Esophagus squamous epithelium (tissue), 5 donors: ENCODE data around the gene MCOLN2. TPM values are rescaled to one million over a fixed set of nuclear protein-coding genes. Genes with fewer than 3 reads are reported as not detected.

Experiments used
- DNase-seq: peaks from one replicate; lab custom pipeline; 2025; lab: John Stamatoyannopoulos, UW
- H3K27ac ChIP-seq, 4 donors: fragments of 200-600 bp; sonication (generic); one replicate each; pipeline ENCODE4 v1.5.1; 2016 to 2019; ENCODE audit warnings: mild to moderate bottlenecking in 1 of 4
- H3K27me3 ChIP-seq, 4 donors: fragments of 200-600 bp; sonication (generic); 1 replicate in 3 of 4; 2 replicates in 1 of 4; pipeline versions ENCODE4 v1.5.1 to v1.6.0; 2017 to 2021; ENCODE audit warnings: antibody characterized with exemption in 1 of 4
- H3K36me3 ChIP-seq, 3 donors: fragments of 200-600 bp; sonication (generic); one replicate each; pipeline ENCODE4 v1.5.1; 2016 to 2019
- H3K4me1 ChIP-seq, 3 donors: fragments of 200-600 bp; sonication (generic); one replicate each; pipeline ENCODE4 v1.5.1; 2017 to 2019
- H3K4me3 ChIP-seq, 4 donors: fragments of 200-600 bp; sonication (generic); 1 replicate in 3 of 4; 2 replicates in 1 of 4; pipeline ENCODE4 v1.5.1; 2016 to 2019; ENCODE audit warnings: mild to moderate bottlenecking in 2 of 4, moderate library complexity in 1 of 4
- H3K9me3 ChIP-seq, 3 donors: fragments of 200-600 bp; sonication (generic); one replicate each; pipeline ENCODE4 v1.5.1; 2016 to 2019
- POLR2A ChIP-seq, 4 donors: fragments of 450-650 bp; IDR thresholded peaks; one replicate each; pipeline ENCODE4 v1.6.1; 2017; ENCODE audit warnings: antibody characterized with exemption in 4 of 4, mild to moderate bottlenecking in 4 of 4, moderate library complexity in 3 of 4
- WGBS, 2 donors: methylation state at CpG; one replicate each; pipeline ENCODE4 v1.1.5; 2018; 5-methylcytosine and 5-hydroxymethylcytosine counted together
- intact Hi-C: fragments of 100-400 bp; cut with DNase I; formaldehyde crosslinking; loops from one replicate; pipeline ENCODE4 v1.15.0; 2022
- total RNA-seq, 4 donors: library from RNA; depleted of rRNA; stranded (reverse); fragments of >200 nt; gene quantifications; one replicate each; pipeline ENCODE4 v1.1.0, GENCODE V29; 2016
- TF ChIP-seq, protein P1 (sequence below), 6 experiments: fragments of 450-650 bp in 4 of 6; fragments of 200-600 bp in 2 of 6; sonication (generic) in 2 of 6; IDR thresholded peaks; one replicate each; pipeline ENCODE4 v1.5.1; 2016 to 2019; ENCODE audit warnings: antibody characterized with exemption in 6 of 6, mild to moderate bottlenecking in 4 of 6, moderate library complexity in 4 of 6
- donor health status: DM: yes; HTN: yes; CAD: no.

Gene MCOLN2
- total RNA-seq, 4 donors from 2014 or later, result 0.38 to 4.4 (median 2.4) TPM

DNA sequence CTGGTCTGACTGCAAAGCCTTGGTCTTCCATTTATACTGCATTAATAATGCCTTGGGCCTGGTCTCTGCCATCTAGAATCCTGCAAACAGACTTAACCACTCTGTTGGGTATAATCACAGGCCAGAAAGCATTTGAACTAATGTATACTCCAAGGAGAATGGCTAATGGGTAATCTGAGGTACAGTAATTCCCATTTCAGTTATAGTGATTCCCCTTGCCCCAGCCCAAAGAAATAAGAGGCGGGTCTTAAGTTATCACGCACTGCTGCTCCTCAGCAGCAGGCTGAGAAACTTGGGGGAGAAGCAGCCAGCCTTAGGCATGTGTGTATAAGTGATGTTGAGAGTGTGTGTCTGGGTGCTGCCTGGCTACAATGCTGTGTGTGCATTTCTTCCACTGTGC is 106.3 kb downstream of the MCOLN2 start:
- intact Hi-C loops, result no loop called here
- Histone ChIP-seq H3K36me3 (no peaks in the 10 kb centered on the region), H3K27ac (no peak overlapping the region), H3K9me3 (no peaks in the 10 kb centered on the region), H3K4me3 (no peak overlapping the region), H3K27me3 (peaks cover 0 to 31% (median 0%) of the 10 kb centered on the region in 4 donors), H3K4me1 (peaks cover 2 to 67% (median 5%) of the 10 kb centered on the region in 3 donors)
- TF ChIP-seq, protein P1, sequence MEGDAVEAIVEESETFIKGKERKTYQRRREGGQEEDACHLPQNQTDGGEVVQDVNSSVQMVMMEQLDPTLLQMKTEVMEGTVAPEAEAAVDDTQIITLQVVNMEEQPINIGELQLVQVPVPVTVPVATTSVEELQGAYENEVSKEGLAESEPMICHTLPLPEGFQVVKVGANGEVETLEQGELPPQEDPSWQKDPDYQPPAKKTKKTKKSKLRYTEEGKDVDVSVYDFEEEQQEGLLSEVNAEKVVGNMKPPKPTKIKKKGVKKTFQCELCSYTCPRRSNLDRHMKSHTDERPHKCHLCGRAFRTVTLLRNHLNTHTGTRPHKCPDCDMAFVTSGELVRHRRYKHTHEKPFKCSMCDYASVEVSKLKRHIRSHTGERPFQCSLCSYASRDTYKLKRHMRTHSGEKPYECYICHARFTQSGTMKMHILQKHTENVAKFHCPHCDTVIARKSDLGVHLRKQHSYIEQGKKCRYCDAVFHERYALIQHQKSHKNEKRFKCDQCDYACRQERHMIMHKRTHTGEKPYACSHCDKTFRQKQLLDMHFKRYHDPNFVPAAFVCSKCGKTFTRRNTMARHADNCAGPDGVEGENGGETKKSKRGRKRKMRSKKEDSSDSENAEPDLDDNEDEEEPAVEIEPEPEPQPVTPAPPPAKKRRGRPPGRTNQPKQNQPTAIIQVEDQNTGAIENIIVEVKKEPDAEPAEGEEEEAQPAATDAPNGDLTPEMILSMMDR (IDR thresholded peaks at IDR 0.05), result no peak
- no peak for TF ChIP-seq POLR2A (IDR thresholded peaks at IDR 0.05)
- 67 to 79% methylated on average over 2 of the region's 2 CpGs for WGBS, 2 donors
- no peak for DNase-seq

DNA sequence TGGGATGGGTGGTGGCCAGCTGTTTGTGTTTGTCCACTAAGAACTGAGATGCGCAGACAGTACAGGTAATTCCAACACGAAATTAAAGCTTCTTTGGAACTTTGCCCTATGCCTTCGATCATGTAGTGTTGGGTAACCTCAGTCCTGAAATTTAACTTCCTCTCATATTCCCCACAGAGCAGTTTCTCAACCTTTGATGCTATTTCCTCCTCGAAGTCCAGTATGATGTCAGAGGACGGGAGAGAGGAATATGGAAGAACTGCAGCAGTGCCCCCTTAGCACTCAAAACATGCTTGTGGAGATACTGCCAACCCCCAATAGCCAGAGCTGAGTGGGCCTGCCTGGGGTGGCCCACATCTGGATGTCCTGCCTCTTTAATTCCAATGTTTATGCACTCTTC is 107.5 kb downstream of the MCOLN2 start:
- no peak for TF ChIP-seq POLR2A (IDR thresholded peaks at IDR 0.05)
- TF ChIP-seq, protein P1 (IDR thresholded peaks at IDR 0.05), result no peak
- DNase-seq, result no peak
- Histone ChIP-seq H3K36me3 (no peaks in the 10 kb centered on the region), H3K27me3 (peaks cover 0 to 29% (median 0%) of the 10 kb centered on the region in 4 donors), H3K27ac (peak overlapping the region; percentile 50 to 80 (median 58)), H3K9me3 (no peaks in the 10 kb centered on the region), H3K4me1 (peaks cover 2 to 67% (median 5%) of the 10 kb centered on the region in 3 donors), H3K4me3 (no peak overlapping the region)
- 46 to 53% methylated on average over 5 of the region's 5 CpGs for WGBS, 2 donors
- intact Hi-C loops, result no loop called here

DNA sequence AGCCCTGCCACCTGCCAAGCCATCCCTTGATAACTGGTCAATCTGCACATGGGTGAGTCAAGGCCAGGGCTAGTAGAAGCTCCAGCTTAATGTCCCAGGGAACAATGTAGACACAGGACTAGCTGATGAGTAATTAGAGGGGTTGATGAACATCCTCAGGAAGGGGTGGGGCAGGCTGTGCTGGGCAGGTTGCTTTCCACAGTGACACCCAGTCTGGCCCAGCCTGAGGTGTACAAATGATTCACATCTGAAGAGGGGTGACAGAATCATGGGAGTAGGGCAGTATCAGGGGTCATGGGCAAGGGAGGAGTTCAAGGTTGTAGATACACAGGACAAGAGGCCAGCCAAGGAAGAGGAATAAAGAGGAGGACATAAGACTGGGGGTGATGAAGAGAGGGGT is 108.2 kb downstream of the MCOLN2 start:
- intact Hi-C loops, result no loop called here
- no peaks in the 10 kb centered on the region for H3K9me3 ChIP-seq
- no peak for DNase-seq
- peak overlapping the region; percentile 50 to 80 (median 66) for H3K27ac ChIP-seq
- no peaks in the 10 kb centered on the region for H3K36me3 ChIP-seq
- TF ChIP-seq, protein P1 (IDR thresholded peaks at IDR 0.05), result no peak
- TF ChIP-seq POLR2A (IDR thresholded peaks at IDR 0.05), result no peak
- H3K4me3 ChIP-seq, result no peak overlapping the region
- H3K27me3 ChIP-seq, result peaks cover 0 to 22% (median 0%) of the 10 kb centered on the region in 4 donors
- H3K4me1 ChIP-seq, result peaks cover 2 to 71% (median 5%) of the 10 kb centered on the region in 3 donors

DNA sequence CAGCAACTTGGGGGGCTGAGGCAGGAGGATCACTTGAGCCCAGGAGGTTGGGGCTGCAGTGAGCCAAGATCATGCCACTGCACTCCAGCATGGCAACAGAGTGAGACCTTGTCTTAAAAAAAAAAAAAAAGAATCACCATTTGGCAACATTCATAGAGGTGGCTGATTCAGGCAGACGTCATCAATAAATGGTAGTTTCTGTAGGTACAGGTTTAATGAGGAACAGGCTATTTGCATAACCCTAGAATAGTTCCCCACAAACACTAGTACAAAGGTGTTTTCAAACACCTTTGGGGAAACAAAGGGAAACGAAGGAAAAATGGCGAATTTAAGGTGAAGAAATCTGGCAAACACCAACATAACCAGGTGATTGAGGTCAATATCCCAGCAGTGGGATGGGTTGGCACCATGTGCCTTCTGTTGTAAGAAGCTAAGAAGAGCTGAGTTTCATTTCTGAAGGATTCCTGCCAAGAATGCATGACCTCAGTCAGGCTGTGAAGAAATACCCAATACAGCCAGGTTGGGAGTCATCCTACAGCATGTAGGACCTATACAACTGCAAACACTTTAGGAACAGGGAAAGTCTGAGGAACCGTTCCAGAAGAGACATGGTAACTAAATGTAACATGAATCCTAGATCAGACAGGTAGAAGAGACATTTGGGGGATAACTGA is 109.5 kb downstream of the MCOLN2 start:
- DNase-seq, result no peak
- H3K4me1 ChIP-seq, result peaks cover 2 to 61% (median 5%) of the 10 kb centered on the region in 3 donors
- no peaks in the 10 kb centered on the region for H3K36me3 ChIP-seq
- H3K4me3 ChIP-seq, result no peak overlapping the region
- peaks cover 0 to 9% (median 0%) of the 10 kb centered on the region in 4 donors for H3K27me3 ChIP-seq
- H3K9me3 ChIP-seq, result no peaks in the 10 kb centered on the region
- peak overlapping the region; percentile 40 to 80 (median 64) for H3K27ac ChIP-seq
- 33 to 44% methylated on average over 4 of the region's 4 CpGs for WGBS, 2 donors
- TF ChIP-seq, protein P1 (IDR thresholded peaks at IDR 0.05), result no peak
- TF ChIP-seq POLR2A (IDR thresholded peaks at IDR 0.05), result no peak
- intact Hi-C loops, result no loop called here

DNA sequence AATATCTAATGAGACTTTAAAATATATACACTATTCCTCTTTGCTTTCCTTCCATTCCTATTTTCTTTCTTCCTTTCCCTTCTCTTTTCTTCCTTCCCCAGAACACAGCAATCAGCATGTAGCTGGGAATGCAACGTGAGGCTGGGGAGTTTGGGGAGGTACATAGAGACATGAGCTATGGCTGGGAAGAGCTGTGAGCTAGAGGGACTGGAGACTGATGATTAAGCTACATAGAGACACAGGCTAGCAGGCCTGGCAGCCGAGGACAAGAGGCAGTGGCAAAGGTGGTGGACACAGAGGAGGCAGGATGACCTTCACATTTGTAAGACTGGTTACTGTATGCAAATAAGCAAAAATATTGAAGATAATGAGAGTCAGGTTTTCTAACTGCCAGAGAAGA is 111.4 kb downstream of the MCOLN2 start:
- Histone ChIP-seq H3K36me3 (no peaks in the 10 kb centered on the region), H3K4me1 (peaks cover 5 to 53% (median 14%) of the 10 kb centered on the region in 3 donors), H3K4me3 (no peak overlapping the region), H3K9me3 (no peaks in the 10 kb centered on the region), H3K27me3 (no peaks in the 10 kb centered on the region), H3K27ac (no peak overlapping the region)
- 44 to 80% methylated on average over 2 of the region's 2 CpGs for WGBS, 2 donors
- TF ChIP-seq POLR2A (IDR thresholded peaks at IDR 0.05), result no peak
- TF ChIP-seq, protein P1 (IDR thresholded peaks at IDR 0.05), result no peak
- DNase-seq, result no peak
- intact Hi-C loops, result no loop called here
